GM21825 (cell line): ENCODE results near the gene PDE1A.
"Not testable (repeated sequence)": the region's sequence is repeated elsewhere in the genome, so short reads cannot be mapped to it uniquely, and the experiment has no call there.

ENCODE experiments used
- ATAC-seq: cut with Tn5 transposase; IDR thresholded peaks from one replicate; pipeline ENCODE4 v1.9.1; 2021; ENCODE audit warnings: mild to moderate bottlenecking, moderate library complexity; ENCODE audit not compliant: unreplicated experiment

Gene PDE1A

GRCh38 chr2:182291296-182291695, 135.5 kb downstream of the PDE1A start:
- ATAC-seq = no peak

GRCh38 chr2:182283512-182283911, 143.3 kb downstream of the PDE1A start:
- no peak for ATAC-seq

GRCh38 chr2:182281276-182281675, 145.6 kb downstream of the PDE1A start:
- no peak for ATAC-seq

GRCh38 chr2:182280118-182280517, 146.7 kb downstream of the PDE1A start:
- no peak for ATAC-seq

- not testable (repeated sequence) for ATAC-seq
These were observed 150.2 kb downstream of the PDE1A start for GRCh38 chr2:182276662-182277061.

- no peak for ATAC-seq
These were observed 158.9 kb downstream of the PDE1A start for GRCh38 chr2:182267971-182268370.

GRCh38 chr2:182266909-182267308, 159.9 kb downstream of the PDE1A start:
- ATAC-seq = no peak

- ATAC-seq = no peak
These were observed 161.1 kb downstream of the PDE1A start for GRCh38 chr2:182265718-182266117.

GRCh38 chr2:182261860-182262387, 164.9 kb downstream of the PDE1A start:
- ATAC-seq = no peak

- no peak for ATAC-seq
These were observed 167.1 kb downstream of the PDE1A start for GRCh38 chr2:182259629-182260150.

- ATAC-seq = no peak
These were observed 174.3 kb downstream of the PDE1A start for GRCh38 chr2:182252534-182252933.

GRCh38 chr2:182248898-182249297, 177.9 kb downstream of the PDE1A start:
- ATAC-seq = no peak

GRCh38 chr2:182248362-182248761, 178.5 kb downstream of the PDE1A start:
- no peak for ATAC-seq

GRCh38 chr2:182247831-182248230, 179.0 kb downstream of the PDE1A start:
- no peak for ATAC-seq

GRCh38 chr2:182245963-182246362, 180.9 kb downstream of the PDE1A start:
- no peak for ATAC-seq

- ATAC-seq = no peak
These were observed 184.2 kb downstream of the PDE1A start for GRCh38 chr2:182242609-182243008.

- ATAC-seq = no peak
These were observed 184.9 kb downstream of the PDE1A start for GRCh38 chr2:182241936-182242335.

GRCh38 chr2:182240862-182241371, 185.9 kb downstream of the PDE1A start:
- peak; percentile 100 for ATAC-seq

GRCh38 chr2:182230561-182230960, 196.3 kb downstream of the PDE1A start:
- ATAC-seq = no peak

GRCh38 chr2:182229297-182229696, 197.5 kb downstream of the PDE1A start:
- ATAC-seq = no peak

GRCh38 chr2:182228741-182229140, 198.1 kb downstream of the PDE1A start:
- no peak for ATAC-seq

- ATAC-seq = no peak
These were observed 198.8 kb downstream of the PDE1A start for GRCh38 chr2:182228073-182228473.

- no peak for ATAC-seq
These were observed 200.0 kb downstream of the PDE1A start for GRCh38 chr2:182226807-182227206.
